C4-2B (cell line): Measurements from ENCODE around the gene CHCHD6.

Experiments used
- H3K27ac ChIP-seq: fragments of 450-650 bp; 2 replicates; pipeline ENCODE4 v1.5.1; 2017
- ZFX ChIP-seq: fragments of 450-650 bp; IDR thresholded peaks from 2 replicates; pipeline ENCODE4 v1.6.1; 2017
- TF ChIP-seq, protein P1 (sequence below): fragments of 450-650 bp; conservative IDR thresholded peaks from 2 replicates; pipeline ENCODE4 v1.5.1; 2017; ENCODE audit warnings: mild to moderate bottlenecking

CHCHD6 gene

DNA sequence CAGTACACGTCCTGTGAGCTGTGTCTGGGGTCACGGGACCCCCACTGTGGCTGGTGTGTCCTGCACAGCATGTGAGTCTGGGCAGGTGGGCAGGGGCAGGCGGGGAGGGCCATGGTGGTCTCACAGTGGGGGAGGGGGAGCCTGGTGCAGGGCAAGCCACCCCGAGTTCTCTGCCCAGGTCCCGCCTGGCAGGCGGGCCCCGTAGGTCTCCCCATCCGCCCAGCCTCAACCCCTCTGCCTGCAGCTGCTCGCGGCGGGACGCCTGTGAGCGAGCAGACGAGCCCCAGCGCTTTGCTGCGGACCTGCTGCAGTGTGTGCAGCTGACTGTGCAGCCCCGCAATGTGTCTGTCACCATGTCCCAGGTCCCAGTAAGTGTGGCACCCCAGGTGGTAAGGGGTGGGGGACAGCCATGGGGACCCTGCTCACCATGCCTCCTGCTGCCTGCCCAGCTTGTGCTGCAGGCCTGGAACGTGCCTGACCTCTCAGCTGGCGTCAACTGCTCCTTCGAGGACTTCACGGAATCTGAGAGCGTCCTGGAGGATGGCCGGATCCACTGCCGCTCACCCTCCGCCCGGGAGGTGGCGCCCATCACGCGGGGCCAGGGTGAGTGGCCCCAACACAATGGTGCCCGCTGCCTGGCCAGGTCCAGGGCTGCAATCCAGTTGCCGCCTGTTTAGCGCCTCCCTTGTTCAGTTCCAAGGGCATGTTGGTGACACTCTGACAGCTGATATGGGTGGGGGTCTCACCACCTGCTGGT lies 300.8 kb downstream of the CHCHD6 start:
- H3K27ac ChIP-seq: no peak overlapping the region
- TF ChIP-seq, protein P1, sequence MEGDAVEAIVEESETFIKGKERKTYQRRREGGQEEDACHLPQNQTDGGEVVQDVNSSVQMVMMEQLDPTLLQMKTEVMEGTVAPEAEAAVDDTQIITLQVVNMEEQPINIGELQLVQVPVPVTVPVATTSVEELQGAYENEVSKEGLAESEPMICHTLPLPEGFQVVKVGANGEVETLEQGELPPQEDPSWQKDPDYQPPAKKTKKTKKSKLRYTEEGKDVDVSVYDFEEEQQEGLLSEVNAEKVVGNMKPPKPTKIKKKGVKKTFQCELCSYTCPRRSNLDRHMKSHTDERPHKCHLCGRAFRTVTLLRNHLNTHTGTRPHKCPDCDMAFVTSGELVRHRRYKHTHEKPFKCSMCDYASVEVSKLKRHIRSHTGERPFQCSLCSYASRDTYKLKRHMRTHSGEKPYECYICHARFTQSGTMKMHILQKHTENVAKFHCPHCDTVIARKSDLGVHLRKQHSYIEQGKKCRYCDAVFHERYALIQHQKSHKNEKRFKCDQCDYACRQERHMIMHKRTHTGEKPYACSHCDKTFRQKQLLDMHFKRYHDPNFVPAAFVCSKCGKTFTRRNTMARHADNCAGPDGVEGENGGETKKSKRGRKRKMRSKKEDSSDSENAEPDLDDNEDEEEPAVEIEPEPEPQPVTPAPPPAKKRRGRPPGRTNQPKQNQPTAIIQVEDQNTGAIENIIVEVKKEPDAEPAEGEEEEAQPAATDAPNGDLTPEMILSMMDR: no peak
- no peak for TF ChIP-seq ZFX

DNA sequence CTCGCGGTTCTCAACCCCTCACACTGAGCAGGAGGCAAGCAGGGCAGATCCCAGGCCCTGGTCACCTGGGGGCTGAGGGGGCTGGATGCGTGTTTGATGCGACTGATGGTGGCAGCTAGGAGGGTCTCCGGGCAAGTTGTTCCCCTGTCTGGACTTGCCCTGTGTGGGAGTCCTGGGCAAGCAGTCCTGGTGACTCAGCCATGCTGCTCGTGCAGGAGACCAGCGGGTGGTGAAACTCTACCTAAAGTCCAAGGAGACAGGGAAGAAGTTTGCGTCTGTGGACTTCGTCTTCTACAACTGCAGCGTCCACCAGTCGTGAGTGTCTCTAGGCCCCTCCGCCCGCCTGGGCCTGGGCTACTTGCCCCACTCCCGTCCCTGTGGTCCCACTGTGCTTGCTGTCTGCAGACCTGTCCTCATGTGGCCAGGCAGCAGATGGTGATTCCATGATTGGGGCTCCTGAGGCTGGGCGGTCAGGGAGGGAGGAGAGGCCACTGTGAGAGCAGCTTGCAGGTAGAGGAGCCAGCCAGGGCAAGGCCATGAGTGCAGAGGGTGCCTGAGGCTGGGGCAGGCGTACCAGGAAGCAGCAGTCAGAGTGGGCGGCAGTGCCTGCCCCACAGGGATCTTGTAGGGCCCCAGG lies 301.9 kb downstream of the CHCHD6 start:
- TF ChIP-seq, protein P1: no peak
- no peak for TF ChIP-seq ZFX
- H3K27ac ChIP-seq: no peak overlapping the region

DNA sequence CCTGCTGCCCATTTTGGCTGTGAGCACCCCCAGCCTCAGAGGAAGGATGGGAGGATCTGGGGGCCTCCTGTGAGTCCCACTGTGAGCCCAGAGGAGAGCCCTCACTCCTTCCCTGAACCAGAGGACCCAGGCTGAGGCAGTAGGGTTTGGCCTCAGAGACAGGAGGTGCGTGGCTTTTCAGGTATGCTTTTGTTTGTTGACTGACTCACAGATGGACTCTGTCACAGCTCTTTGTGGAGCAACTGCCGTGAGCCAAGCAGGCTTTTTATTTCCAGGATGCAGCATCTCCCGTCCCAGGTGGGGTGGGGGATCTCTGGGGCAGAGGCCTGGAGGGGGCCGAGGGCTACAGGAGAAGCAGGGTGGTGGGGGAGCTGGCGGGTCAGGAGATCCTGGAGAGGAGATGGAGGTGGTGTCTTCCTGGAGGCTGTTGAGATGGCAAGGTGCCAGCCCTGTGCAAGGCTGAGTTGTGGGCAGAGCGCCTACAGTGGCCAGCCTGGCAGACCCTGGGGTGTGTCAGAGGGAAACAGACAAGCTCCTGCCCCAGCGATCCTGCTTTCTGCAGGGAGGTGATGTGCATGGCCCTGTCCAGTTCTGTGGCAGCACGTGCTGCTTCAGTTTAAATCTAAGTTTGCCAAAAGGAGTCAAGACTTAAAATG lies 302.9 kb downstream of the CHCHD6 start:
- no peak overlapping the region for H3K27ac ChIP-seq
- no peak for TF ChIP-seq ZFX
- TF ChIP-seq, protein P1: no peak

DNA sequence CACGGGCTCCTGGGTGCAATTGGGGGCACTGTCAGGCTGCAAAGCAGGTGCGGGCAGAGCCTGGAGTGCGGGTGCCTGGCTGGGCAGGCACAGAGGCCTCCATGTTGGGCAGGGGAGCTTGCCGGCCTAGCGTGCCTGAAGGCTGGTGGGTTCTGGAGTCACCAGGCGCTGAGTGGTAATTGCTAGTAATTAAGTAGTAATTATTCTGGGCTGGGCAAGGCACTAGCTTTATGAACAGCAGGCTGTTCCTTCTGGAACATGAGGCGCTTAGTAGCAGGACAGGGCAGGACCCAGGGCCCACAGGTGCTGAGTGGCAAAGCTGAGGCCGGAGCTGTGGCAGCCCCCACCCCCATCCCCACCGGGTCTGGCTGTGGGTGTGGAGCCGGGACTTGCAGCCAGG lies 304.2 kb downstream of the CHCHD6 start:
- TF ChIP-seq, protein P1: no peak
- TF ChIP-seq ZFX: no peak
- no peak overlapping the region for H3K27ac ChIP-seq

DNA sequence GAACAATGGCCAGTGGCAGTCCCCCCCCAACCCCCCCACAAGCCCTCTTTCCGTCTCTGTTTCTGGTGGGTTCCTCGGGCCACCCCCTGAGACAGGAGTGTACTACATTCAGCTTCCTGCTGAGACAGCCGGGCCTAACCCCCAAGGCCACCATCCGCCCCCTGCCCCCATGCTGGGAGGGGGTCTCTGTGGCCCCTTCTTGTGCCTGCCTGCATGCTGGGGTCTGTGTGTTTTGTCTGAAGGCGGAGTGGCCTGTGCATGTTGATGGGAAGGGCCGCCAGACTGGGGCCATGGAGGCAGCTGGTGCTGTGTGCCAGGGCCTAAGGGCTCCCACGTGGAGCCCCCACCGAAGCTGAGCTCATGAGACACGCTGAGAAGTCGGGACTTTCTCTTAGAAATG lies 305.5 kb downstream of the CHCHD6 start:
- TF ChIP-seq, protein P1: no peak
- no peak for TF ChIP-seq ZFX

More for the DNA sequence above, 305.5 kb downstream of the CHCHD6 start:
- H3K27ac ChIP-seq: no peak overlapping the region
